Activated B cell treated with CpG ODN at 0.5 μM for 24 hours (primary cell): ENCODE data around the gene TPPP. TPM values are rescaled to one million over a fixed set of nuclear protein-coding genes. Genes with fewer than 3 reads are reported as not detected.

ENCODE experiments used
- ATAC-seq: fragments of 200-7000 bp; cut with Tn5 transposase; one replicate; pipeline ENCODE4 v1.10.0; 2021; ENCODE audit warnings: low read depth, mild to moderate bottlenecking, moderate library complexity
- CTCF ChIA-PET: fragments of 350-600 bp; sonication (Branson Sonifier 250); formaldehyde crosslinking; loops from one replicate; lab custom pipeline; 2021; ENCODE audit warnings: antibody characterized with exemption; lab: Charles Lee
- POLR2A ChIA-PET: fragments of 350-600 bp; sonication (Branson Sonifier 250); formaldehyde crosslinking; loops from one replicate; lab custom pipeline; 2021; ENCODE audit warnings: antibody characterized with exemption; lab: Charles Lee
- DNase-seq: peaks from one replicate; pipeline ENCODE4 v3.0.0; 2022
- H3K27ac Mint-ChIP-seq: one replicate; pipeline ENCODE4 v1.8.0; 2020; ENCODE audit warnings: mixed read lengths
- H3K27me3 Mint-ChIP-seq: one replicate; pipeline ENCODE4 v1.8.0; 2021; ENCODE audit warnings: mixed read lengths
- H3K36me3 Mint-ChIP-seq: one replicate; pipeline ENCODE4 v1.8.0; 2021; ENCODE audit warnings: low read depth, mixed read lengths
- H3K4me1 Mint-ChIP-seq: one replicate; pipeline ENCODE4 v1.8.0; 2021; ENCODE audit warnings: mixed read lengths
- H3K4me3 Mint-ChIP-seq: one replicate; pipeline ENCODE4 v1.8.0; 2020; ENCODE audit warnings: mild to moderate bottlenecking, mixed read lengths
- H3K9me3 Mint-ChIP-seq: one replicate; pipeline ENCODE4 v1.8.0; 2020; ENCODE audit warnings: mixed read lengths
- intact Hi-C: fragments of 100-400 bp; cut with micrococcal nuclease; formaldehyde crosslinking; loops from one replicate; pipeline ENCODE4 v1.15.1; 2024
- total RNA-seq: library from RNA; stranded (reverse); gene quantifications from 2 replicates; pipeline ENCODE4 v1.2.3, GENCODE V29; 2022
- TF ChIP-seq, protein P1 (sequence below): fragments of 200-600 bp; IDR thresholded peaks from one replicate; pipeline ENCODE4 v1.8.0; 2022; ENCODE audit warnings: antibody characterized with exemption, mild to moderate bottlenecking

TPPP gene
- total RNA-seq, 1 donor from 2014 or later: 0.04 TPM

GRCh38 chr5:652023-652515 is 41.1 kb downstream of the TPPP start:
- H3K9me3 Mint-ChIP-seq: no peaks in the 10 kb centered on the region
- TF ChIP-seq, protein P1, sequence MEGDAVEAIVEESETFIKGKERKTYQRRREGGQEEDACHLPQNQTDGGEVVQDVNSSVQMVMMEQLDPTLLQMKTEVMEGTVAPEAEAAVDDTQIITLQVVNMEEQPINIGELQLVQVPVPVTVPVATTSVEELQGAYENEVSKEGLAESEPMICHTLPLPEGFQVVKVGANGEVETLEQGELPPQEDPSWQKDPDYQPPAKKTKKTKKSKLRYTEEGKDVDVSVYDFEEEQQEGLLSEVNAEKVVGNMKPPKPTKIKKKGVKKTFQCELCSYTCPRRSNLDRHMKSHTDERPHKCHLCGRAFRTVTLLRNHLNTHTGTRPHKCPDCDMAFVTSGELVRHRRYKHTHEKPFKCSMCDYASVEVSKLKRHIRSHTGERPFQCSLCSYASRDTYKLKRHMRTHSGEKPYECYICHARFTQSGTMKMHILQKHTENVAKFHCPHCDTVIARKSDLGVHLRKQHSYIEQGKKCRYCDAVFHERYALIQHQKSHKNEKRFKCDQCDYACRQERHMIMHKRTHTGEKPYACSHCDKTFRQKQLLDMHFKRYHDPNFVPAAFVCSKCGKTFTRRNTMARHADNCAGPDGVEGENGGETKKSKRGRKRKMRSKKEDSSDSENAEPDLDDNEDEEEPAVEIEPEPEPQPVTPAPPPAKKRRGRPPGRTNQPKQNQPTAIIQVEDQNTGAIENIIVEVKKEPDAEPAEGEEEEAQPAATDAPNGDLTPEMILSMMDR: no peak
- H3K4me1 Mint-ChIP-seq: no peaks in the 10 kb centered on the region
- CTCF ChIA-PET: no interaction called here
- no peak overlapping the region for H3K4me3 Mint-ChIP-seq
- H3K27me3 Mint-ChIP-seq: no peaks in the 10 kb centered on the region
- intact Hi-C loops: no loop called here
- POLR2A ChIA-PET: no interaction called here
- ATAC-seq: no peak
- no peak overlapping the region for H3K27ac Mint-ChIP-seq
- H3K36me3 Mint-ChIP-seq: peaks cover 24% of the 10 kb centered on the region
- no peak for DNase-seq

DNA sequence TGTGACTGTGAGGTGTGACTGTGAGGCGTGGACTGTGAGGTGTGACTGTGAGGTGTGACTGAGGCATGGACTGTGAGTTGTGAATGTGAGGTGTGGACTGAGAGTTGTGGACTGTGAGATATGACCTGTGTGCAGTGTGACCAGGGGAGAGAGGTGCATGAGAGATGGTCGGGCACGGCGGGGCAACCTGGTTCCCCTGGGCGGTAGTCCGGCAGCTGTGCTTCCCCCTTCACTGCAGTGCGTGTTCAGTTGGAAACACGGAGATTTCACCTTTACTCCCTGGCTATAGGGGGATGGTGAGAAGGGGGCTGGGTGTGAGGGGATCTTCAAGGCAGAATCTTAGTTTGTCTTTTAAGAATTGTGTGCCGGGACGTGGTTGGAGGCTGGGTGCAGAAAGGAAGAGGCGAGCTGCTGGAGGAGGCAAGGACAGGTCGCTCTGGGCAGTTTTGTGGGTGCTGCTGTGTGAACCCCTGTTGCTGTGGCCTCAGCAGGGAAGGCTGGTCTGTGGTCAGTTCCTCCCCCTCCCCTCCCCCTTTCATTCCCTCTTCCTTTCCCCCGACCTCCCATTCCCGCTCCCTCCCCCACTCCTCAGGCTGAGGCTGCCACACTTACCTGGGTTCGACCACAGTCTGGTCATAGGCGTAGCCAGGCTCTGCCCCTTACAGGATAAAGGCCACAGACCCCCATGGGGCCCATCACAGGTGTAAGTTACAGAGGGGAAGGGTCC is 41.7 kb downstream of the TPPP start:
- TF ChIP-seq, protein P1: no peak
- Mint-ChIP-seq H3K4me3 (no peak overlapping the region), H3K27me3 (no peaks in the 10 kb centered on the region), H3K27ac (no peak overlapping the region), H3K9me3 (no peaks in the 10 kb centered on the region), H3K4me1 (no peaks in the 10 kb centered on the region), H3K36me3 (peaks cover 22% of the 10 kb centered on the region)
- ChIA-PET POLR2A (no interaction called here), CTCF (no interaction called here)
- ATAC-seq: no peak
- DNase-seq: no peak
- intact Hi-C loops: no loop called here

GRCh38 chr5:647727-648126 is 45.4 kb downstream of the TPPP start:
- ATAC-seq (no peak), DNase-seq (no peak)
- TF ChIP-seq, protein P1: no peak
- peaks cover 17% of the 10 kb centered on the region for H3K4me1 Mint-ChIP-seq
- POLR2A ChIA-PET: no interaction called here
- H3K36me3 Mint-ChIP-seq: peaks cover 22% of the 10 kb centered on the region
- no peaks in the 10 kb centered on the region for H3K27me3 Mint-ChIP-seq
- intact Hi-C loops: loop anchor here (10.0 kb wide), 1 partner anchor 333 kb away; no protein-coding TSS in a partner anchor
- no peaks in the 10 kb centered on the region for H3K9me3 Mint-ChIP-seq
- CTCF ChIA-PET: no interaction called here
- no peak overlapping the region for H3K4me3 Mint-ChIP-seq
- H3K27ac Mint-ChIP-seq: no peak overlapping the region

- no peak for ATAC-seq
- Mint-ChIP-seq H3K36me3 (peaks cover 18% of the 10 kb centered on the region), H3K9me3 (no peaks in the 10 kb centered on the region), H3K4me1 (peaks cover 17% of the 10 kb centered on the region), H3K27ac (no peak overlapping the region), H3K27me3 (no peaks in the 10 kb centered on the region), H3K4me3 (no peak overlapping the region)
- TF ChIP-seq, protein P1: no peak
- POLR2A ChIA-PET: interaction anchor here (0.6 kb wide), 1 partner anchor 120 kb away, joined by 7 read pairs; no protein-coding TSS in a partner anchor
- DNase-seq: no peak
- CTCF ChIA-PET: no interaction called here
- intact Hi-C loops: loop anchor here (10.0 kb wide), 1 partner anchor 333 kb away; no protein-coding TSS in a partner anchor
Observed at GRCh38 chr5:647311-647710, 45.8 kb downstream of the TPPP start.

DNA sequence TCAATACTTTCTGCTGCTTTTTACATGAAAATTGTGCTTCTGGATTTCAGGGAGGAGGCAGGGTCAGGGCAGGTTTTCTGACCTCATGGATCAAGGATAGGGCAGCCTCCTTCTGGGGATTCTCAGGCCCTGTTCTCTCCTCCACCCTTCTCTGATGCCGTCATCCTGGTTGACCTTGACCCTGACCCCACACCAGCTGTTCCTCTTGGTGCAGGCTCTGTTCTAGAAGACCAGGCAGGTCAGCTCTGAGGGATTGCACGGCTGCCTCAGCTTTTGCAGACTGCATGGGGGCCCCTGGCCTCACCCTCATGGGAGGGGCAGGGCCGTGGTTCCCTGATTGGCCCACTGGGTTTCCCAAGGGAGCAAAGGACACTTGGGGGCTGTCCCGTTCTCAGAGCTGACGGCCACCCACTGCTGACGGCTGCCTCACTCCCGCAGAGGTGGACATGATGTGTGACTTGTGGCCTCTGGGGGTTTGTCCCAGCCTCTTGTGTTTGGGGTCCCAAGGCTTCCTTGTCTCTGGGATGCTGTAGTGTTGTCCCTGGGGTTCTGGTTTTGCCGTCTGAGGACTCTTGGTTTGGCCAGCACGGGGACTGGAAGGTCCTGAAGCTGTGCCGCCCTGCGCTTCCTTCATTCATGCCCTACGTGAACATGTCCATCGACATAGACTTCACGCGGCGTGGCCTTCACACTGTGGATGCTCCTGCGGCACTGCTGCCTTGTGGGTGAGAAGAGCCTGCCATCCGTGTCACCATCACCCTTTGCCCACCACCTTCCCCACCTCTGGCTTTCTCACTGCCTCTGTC is 46.6 kb downstream of the TPPP start:
- CTCF ChIA-PET: no interaction called here
- intact Hi-C loops: loop anchor here (10.0 kb wide), 1 partner anchor 332 kb away; no protein-coding TSS in a partner anchor
- peaks cover 16% of the 10 kb centered on the region for H3K36me3 Mint-ChIP-seq

More for the DNA sequence above, 46.6 kb downstream of the TPPP start:
- TF ChIP-seq, protein P1: no peak
- POLR2A ChIA-PET: interaction anchor here (0.6 kb wide), 1 partner anchor 119 kb away, joined by 7 read pairs; no protein-coding TSS in a partner anchor
- H3K27me3 Mint-ChIP-seq: no peaks in the 10 kb centered on the region
- H3K4me3 Mint-ChIP-seq: no peak overlapping the region
- H3K9me3 Mint-ChIP-seq: no peaks in the 10 kb centered on the region
- ATAC-seq (no peak), DNase-seq (no peak)
- H3K27ac Mint-ChIP-seq: no peak overlapping the region
- peaks cover 17% of the 10 kb centered on the region for H3K4me1 Mint-ChIP-seq
